GM18951 (cell line): Measurements from ENCODE around the gene NDUFAF3.
"Not testable (repeated sequence)": the region's sequence is repeated elsewhere in the genome, so short reads cannot be mapped to it uniquely, and the experiment has no call there.

Experiments used
- POLR2A ChIP-seq: IDR thresholded peaks from 4 replicates; pipeline ENCODE4 v1.6.1; 2011; ENCODE audit warnings: mild to moderate bottlenecking; ENCODE audit not compliant: insufficient read length, insufficient read depth; ENCODE audit errors: extremely low read depth
- in situ Hi-C: fragments of 300-500 bp; cut with MboI; formaldehyde crosslinking; loops from one replicate; pipeline ENCODE4 v1.12.0; 2022; ENCODE audit warnings: low sequenced_read_pairs, mixed read lengths, inconsistent platforms; ENCODE audit not compliant: unreplicated experiment

NDUFAF3 gene

DNA sequence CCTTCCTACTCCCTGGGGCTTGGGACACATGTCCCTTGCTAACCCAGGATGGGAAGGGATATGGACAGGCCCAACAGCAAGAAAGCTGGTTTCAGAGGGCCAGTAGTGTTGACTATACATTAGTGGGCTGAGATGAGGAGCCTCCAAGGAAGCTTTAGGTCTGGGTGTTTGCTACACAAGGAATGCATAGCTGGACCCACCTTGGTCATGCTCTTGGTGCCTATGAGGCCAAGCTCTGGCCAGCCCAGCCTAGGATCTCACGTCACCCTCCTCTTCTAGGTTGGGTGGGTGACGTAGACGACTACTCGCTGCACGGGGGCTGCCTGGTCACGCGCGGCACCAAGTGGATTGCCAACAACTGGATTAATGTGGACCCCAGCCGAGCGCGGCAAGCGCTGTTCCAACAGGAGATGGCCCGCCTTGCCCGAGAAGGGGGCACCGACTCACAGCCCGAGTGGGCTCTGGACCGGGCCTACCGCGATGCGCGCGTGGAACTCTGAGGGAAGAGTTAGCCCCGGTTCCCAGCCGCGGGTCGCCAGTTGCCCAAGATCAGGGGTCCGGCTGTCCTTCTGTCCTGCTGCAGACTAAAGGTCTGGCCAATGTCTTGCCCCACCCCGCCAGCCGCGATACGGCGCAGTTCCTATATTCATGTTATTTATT lies 15.4 kb upstream of the NDUFAF3 start:
- in situ Hi-C loops = no loop called here
- TF ChIP-seq POLR2A = no peak

DNA sequence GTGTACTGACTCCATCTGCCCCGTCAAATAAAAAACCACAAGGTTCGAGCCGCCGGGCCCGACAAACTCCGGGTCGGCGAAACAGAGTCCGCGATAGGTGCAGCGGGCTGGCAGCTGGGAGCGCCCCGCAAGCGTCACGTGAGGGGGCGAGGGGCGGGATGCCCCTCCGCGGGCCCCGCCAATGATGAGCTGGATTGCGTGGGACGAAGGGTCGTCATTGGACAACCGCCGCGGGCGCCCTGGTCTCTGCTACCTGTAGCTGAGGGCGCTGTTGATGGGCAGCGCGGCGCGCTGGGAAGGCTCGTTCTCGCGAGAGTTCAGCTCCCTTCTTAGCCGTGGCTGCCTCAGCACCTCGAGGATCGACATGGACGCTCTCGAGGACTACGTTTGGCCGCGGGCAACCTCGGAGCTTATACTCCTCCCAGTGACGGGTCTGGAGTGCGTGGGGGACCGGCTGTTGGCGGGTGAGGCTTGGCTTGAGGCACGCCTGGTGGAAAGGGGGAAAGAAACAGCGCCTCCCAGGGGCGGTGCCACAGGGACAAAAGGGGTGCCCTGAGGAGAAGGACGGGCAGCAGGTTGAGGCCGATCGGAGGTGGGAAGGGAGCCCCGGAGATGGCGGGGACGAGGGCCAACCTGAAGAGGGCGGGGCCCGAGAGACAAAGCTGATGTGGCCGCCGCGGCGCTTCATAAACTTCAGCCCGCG lies 14.7 kb upstream of the NDUFAF3 start, which contains the start of gene WDR6:
Gene WDR6 (plus strand): TSS at position 324 of the 703 bp plus-strand sequence. CDS start 41 bp downstream, at position 365.
- peak; percentile 90 for TF ChIP-seq POLR2A
- in situ Hi-C loops = no loop called here

DNA sequence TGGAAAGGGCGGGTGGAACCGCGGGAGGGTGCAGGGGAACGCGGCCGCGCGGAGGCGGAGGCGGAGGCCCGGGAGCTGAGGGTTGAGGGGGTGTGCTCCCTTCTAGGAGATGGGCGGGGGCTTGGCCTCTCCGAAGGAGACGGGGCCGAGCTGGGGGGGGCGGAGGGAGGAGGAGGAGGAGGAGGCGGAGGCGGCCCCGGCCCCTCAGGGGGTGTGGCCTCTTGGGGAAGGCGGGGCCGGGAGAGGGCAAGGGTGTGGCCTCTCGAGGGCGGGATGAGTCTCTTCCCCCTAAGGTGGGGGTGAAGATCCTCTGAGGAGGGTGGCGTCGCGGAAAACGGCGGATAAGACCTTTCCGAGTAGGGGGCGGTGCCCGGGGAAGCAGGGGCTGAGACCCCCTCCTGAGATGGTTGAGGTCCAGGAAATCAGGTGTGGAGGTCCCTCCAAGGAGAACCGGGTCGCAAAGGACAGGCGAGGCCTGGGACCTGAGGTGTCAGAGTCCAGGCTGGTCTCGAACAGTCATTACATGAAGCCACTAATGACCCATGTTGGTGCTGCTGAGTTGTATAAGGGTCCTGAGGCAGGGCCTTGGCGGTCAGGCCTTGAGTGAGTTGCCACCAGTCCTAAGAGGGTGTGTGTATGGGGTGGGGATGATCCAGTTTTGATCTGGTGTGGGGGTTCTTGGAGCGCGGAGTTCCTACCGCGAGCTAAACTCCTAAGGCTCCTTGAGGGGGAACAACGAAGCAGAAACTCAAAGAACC lies 14.0 kb upstream of the NDUFAF3 start:
- in situ Hi-C loops = no loop called here
- TF ChIP-seq POLR2A = no peak

DNA sequence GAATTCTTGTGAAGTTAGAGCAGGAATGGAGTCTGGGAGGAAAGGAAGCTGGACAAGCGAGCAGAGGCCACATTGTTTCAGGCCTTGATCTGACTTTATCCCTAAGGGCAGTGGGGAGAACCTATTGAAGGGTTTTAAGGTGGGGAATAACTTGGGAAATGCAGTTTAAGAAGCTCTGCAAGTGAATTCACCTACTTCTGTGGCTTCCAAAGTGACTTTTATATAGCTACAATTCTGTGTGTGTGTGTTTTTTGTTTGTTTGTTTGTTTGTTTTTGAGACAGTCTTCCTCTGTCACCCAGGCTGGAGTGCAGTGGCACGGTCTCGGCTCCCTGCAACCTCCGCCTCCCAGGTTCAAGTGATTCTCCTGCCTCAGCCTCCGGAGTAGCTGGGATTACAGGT lies 13.3 kb upstream of the NDUFAF3 start:
- in situ Hi-C loops = not testable (repeated sequence)

DNA sequence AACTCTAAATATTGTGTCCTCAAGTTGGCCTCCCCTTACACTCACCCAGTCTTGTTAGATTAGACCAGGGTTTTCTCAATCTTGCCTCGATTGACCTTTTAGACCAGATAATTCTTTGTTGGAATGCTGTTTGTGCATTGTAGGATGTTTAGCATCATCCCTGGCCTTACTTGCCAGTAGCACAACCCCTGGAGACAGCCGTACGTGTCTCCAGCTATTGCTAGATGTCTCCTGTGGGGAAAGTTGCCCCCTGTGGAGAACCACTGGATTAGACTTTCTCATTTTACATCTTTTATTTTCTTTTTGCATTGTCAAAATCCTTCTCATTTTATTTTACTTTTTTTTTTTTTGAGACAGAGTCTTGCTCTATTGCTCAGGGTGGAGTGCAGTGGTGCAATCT lies 12.5 kb upstream of the NDUFAF3 start:
- in situ Hi-C loops = no loop called here
- no peak for TF ChIP-seq POLR2A

DNA sequence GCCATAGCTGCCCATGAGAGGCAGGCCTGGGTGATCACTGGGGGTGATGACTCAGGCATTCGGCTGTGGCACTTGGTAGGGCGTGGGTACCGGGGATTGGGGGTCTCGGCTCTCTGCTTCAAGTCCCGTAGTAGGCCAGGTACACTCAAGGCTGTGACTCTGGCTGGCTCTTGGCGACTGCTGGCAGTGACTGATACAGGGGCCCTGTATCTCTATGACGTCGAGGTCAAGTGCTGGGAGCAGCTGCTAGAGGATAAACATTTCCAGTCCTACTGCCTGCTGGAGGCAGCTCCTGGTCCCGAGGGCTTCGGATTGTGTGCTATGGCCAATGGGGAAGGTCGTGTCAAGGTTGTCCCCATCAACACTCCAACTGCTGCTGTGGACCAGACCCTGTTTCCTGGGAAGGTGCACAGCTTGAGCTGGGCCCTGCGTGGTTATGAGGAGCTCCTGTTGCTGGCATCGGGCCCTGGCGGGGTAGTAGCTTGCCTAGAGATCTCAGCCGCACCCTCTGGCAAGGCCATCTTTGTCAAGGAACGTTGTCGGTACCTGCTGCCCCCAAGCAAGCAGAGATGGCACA lies 9.4 kb upstream of the NDUFAF3 start:
- in situ Hi-C loops = no loop called here
- no peak for TF ChIP-seq POLR2A

DNA sequence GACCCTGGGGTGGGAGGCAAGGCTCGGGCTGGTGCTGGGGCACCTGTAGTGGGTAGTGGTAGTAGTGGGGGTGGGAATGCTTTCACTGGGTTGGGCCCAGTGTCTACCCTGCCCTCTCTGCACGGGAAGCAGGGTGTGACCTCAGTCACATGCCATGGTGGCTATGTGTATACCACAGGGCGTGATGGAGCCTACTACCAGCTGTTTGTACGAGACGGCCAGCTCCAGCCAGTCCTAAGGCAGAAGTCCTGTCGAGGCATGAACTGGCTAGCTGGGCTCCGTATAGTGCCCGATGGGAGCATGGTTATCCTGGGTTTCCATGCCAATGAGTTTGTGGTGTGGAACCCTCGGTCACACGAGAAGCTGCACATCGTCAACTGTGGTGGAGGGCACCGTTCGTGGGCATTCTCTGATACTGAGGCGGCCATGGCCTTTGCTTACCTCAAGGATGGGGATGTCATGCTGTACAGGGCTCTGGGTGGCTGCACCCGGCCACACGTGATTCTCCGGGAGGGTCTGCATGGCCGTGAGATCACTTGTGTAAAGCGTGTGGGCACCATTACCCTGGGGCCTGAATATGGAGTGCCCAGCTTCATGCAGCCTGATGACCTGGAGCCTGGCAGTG lies 8.7 kb upstream of the NDUFAF3 start:
- in situ Hi-C loops = no loop called here
- no peak for TF ChIP-seq POLR2A

DNA sequence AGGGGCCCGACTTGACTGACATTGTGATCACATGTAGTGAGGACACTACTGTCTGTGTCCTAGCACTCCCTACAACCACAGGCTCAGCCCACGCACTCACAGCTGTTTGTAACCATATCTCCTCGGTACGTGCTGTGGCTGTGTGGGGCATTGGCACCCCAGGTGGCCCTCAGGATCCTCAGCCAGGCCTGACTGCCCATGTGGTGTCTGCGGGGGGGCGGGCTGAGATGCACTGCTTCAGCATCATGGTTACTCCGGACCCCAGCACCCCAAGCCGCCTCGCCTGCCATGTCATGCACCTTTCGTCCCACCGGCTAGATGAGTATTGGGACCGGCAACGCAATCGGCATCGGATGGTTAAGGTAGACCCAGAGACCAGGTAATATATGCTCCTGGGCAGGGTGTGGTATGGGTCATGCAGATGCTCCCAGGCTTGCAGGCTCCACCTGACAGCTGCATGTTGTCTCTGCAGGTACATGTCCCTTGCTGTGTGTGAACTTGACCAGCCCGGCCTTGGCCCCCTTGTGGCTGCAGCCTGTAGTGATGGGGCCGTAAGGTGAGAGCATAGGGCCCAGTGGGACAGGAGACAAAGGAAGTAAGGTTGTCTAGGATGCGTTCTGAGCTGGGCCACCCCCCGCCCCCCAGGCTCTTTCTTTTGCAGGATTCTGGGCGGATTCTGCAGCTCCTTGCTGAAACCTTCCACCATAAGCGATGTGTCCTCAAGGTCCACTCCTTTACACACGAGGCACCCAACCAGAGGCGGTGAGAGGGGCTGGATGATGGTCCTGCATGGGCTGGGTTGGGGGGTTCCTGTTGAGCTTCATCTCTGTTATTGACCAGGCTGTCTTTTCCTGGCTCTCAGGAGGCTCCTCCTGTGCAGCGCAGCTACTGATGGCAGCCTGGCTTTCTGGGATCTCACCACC lies 7.9 kb upstream of the NDUFAF3 start:
- TF ChIP-seq POLR2A = no peak
- in situ Hi-C loops = no loop called here

DNA sequence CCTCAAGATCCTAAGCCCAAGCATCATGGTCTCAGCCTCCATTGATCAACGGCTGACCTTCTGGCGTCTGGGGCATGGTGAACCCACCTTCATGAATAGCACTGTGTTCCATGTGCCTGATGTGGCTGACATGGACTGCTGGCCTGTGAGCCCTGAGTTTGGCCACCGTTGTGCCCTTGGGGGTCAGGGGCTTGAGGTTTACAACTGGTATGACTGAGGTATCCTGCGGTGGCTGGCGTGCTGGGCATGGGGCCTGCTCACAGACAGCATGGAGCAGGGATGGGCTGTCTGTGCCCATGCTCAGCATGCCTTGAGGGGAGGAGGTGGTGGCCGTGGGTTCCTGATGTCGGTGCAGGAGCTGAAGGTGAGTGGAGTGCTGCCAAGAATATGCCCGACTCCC lies 6.8 kb upstream of the NDUFAF3 start:
- no peak for TF ChIP-seq POLR2A
- in situ Hi-C loops = no loop called here

DNA sequence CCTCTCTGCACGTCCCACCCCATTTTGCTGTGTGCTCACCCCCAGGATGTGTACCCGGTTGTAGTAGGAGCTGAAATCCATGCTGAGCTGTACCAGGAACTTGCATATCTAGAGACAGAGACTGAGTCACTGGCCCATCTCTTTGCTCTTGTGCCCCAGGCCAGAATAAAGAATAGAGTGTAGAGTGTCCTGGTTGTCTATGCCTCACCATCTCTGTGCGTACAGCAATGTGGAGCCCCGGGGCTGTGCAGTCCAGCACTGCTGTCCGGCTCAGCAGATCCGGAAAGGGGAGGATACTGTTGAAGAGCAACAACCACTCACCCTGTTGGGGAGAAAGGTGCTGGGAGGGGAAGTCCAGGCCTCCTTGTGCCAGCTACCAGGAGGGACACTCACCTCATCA lies 6.2 kb upstream of the NDUFAF3 start:
- in situ Hi-C loops = no loop called here
- no peak for TF ChIP-seq POLR2A

DNA sequence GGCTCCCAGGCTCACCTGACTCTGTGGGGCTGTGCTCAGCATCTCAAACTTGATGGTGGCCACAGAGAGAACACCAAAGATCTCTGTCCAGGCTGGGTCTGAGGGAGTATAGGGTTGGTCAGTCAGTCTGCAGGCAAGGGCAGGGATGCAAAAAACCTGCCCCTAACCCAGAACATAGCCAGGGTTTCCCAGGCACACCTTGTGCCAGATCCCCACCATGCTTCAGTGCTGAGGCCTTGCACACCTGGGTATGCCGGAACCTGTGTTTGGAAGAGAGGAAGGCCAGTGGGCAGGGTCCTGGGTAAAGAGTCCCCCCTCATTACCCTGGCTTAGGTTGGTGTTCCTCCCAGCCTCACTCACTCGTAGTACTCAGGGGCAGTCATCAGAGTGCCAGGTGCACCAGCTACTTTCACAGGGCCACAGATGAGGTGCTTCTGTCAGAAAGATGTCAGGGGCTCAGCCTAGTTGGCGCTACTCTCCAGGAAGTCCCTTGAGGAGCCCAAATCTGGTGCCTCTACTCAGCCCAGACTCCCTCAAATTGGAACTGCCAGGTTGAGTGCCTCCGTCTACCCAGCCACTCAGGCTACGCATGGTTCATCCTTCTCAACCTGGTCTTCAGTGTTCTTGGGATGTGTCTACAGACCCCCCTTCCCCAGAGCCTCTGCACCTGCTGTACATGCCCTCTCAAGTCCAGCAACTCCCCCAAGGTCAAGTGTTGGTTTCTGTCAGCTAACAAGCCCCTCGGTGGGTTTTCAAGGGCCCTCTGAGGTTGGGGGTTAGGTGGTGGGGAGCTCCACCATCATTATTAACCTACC lies 5.3 kb upstream of the NDUFAF3 start:
- TF ChIP-seq POLR2A = no peak
- in situ Hi-C loops = no loop called here
